T-helper 22 cell (primary cell): Measurements from ENCODE around the gene PROSER1.
"Not testable (repeated sequence)": the region's sequence is repeated elsewhere in the genome, so short reads cannot be mapped to it uniquely, and the experiment has no call there.

Experiments
- DNase-seq: peaks from one replicate; pipeline ENCODE4 v3.0.0-alpha.2; 2020; ENCODE audit warnings: low read depth

Gene PROSER1

DNA sequence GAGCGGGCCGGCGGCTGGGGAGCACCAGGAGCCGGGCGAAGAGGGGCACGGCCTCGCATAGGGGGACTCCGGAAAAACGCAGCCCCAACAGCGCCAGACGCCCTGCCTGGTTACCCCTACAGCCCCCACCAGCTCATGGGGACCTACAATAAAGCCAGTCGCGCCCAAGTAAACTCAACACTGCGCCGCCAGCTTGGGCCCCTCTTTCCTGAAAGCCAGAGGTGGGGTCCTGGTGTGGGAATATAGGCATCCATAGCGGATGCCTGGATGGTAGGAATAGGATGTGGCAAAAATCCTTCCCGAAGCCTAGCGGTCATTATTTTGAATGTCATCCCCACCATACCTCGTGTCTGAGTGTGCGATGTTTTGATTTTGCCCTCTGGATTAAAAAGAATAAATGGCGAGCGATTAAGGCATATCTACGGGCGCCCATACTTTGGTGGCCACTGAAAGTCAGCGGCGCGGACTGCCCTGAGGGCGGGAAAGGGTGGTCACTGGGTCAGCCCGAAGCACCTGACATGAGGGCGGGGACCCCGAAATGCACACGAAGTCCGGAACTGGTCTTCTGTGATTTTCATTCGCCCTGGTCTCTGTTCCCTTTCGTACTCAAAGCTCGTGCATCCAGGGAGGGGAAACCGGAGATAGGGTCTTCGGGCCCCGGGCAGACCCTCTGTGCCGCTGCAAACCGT is at the start of gene PROSER1, which contains the start of gene NHLRC3:
Gene PROSER1 (minus strand): TSS at position 210 of the 689 bp plus-strand sequence. CDS start 847 bp downstream, outside the sequence.
Gene NHLRC3 (plus strand): TSS at position 577 of the 689 bp plus-strand sequence. CDS start 184 bp downstream, outside the sequence.
- DNase-seq: peak; percentile 70

DNA sequence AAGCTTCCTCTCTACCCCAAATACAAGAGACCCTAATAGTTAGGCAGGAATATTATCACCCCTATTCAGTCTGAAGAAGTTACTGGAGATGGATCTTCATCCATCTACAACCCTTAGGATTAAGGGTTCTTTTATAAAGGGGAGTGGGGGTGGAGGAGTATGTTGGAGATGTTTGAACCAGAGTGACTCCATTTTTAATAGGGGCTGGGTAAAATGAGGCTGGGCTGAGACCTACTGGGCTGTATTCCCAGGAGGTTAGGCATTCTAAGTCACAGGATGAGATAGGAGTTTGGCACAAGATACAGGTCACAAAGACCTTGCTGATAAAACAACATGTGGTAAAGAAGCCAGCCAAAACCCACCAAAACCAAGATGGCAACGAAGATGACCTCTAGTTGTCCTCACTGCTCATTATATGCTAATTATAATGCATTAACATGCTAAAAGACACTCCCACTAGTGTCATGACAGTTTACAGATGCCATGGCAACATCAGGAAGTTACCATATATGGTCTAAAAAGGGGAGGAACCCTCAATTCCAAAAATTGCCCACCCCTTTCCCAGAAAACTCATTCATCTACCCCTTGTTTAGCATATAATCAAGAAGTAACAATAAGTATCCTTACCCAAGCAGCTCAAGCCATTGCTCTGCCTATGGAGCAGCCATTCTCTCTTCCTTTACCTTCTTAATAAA is 48.5 kb upstream of the PROSER1 start:
- DNase-seq: not testable (repeated sequence)

DNA sequence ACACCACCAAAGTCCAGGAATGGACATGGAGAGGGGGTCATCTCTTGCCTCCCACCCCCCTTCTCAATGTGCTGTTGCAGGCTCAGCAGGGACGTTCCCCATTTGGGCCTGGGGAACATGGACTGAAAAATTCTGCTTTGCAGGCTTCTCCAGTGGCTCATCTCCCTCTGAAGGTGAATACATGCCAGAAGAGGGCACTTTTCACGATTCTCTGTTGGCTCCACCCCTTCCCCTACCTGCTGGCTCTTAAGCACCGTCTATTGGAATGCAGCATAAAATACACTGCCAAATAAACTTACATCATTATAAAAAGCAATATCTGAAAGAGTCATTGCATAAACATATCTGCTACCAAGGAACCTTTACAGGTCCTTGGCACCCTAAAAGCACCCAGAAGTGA is 36.1 kb upstream of the PROSER1 start:
- no peak for DNase-seq

DNA sequence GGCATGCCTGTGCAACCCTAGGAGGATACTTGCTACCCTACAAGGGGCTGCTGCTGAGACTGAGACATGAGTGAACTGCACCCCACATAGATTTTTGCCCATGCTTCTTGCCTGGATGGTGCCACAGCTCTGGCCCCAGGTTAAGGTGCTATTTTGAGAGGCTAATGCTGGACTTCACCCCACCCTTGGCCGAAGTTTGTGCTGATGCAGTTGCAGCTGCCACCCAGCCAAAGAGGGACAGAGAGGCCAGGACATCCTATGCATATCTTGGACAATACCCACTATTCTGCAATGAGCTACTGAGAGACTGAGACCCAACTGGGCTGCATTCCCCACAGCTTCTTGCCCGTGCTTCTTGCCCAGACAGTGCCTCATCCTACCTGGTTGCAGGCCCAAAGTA is 35.0 kb upstream of the PROSER1 start:
- no peak for DNase-seq

DNA sequence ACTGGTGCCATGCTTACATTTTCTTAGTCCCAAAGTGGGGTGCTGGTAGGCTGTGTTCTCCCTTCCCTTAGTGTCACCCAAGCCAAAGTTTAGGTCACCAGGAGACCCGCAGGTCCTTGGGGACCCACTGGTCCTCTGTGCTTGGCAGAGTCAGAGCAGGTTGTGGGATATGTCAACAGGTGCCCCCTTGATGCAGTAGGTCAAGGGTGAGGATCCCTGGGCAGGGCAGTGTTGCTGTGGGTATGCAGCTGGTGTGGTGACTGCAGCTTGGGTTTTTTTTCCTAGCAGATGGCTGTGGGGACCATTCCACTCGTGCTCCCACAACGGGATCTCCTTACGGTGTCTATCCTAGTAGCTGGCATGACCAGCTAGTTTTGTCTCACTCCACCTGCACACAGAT is 24.1 kb upstream of the PROSER1 start:
- no peak for DNase-seq

DNA sequence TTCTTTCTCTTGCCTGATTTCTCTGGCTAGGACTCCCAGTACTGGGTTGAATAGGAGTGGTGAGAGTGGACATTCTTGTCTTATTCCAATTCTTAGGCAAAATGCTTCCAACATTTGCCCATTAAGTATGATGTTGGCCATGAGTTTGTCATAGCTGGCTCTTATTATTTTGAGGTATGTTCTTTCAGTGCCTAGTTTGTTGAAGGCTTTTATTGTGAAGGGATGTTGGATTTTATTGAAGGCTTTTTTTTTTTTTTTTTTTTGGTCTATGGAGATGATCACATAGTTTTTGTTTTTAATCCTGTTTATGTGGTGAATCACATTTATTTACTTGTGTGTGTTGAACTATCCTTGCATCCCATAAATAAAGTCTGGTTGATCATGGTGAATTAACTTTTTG is 20.2 kb upstream of the PROSER1 start:
- no peak for DNase-seq

DNA sequence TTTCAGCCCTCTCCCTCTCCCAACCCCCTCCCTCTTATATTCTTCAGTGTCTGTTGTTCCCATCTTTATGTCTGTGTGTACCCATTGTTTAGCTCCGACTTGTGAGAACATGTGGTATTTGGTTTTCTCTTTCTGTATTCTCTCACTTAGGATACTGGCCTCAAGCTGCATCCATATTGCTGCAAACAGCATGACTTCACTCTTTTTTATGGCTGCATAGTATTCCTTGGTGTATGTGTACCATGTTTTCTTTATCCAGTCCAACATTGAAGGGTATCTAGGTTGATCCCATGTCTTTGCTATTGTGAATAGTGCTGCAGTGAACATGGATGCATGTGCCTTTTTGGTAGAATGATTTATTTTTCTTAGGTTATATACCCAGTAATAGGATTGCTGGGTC is 18.1 kb upstream of the PROSER1 start:
- DNase-seq: no peak

DNA sequence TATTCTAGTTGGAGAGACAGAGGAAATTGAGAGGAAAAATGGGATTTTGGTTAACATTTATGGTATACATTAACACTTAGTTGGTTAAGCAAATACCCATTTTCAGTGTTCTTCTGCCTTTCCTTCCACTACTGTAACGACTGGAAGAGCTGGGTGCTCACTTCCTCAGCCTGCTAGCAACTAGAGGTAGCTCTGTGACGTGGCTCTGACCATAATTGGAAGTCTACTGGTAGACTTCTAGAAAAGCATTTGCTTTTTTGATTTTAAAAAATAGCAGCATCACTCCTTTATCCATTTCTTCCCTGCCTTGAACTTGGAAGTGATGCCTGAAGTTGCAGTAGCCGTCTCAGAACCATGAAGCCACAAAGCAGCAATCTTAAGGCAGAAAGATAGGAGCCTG is 16.2 kb upstream of the PROSER1 start:
- DNase-seq: no peak

DNA sequence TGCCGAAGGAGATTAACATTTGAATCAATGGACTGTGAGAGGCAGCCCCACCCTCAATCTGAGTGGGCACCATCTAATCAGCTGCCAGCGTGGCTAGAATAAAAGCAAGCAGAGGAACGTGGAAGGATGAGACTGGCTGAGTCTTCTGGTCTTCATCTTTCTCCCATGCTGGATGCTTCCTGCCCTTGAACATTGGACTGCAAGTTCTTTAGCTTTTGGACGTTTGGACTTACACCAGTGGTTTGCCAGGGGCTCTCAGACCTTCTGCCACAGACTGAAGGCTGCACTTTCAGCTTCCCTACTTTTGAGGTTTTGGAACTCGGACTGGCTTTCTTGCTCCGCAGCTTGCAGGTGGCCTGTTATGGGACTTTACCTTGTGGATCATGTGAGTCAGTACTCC is 15.1 kb upstream of the PROSER1 start:
- no peak for DNase-seq

DNA sequence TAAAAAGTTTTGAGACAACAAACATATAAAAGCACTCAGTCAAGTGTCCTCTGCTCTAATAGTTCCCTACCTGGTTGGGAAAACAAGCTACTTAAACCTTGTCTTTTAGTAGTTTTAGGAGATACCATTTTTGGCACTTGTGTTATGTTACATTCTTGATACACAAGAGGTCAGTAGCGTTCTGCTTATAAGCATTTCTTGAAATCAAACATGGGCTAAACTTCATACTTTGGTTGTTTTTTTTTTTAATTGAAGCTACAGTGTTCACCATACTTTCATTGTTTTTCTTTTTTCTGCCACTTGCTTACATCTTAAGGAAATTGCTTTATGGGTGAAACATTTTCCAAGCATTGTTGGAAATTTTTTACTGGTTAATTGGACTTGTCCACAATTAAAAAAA is 13.3 kb upstream of the PROSER1 start:
- DNase-seq: no peak

DNA sequence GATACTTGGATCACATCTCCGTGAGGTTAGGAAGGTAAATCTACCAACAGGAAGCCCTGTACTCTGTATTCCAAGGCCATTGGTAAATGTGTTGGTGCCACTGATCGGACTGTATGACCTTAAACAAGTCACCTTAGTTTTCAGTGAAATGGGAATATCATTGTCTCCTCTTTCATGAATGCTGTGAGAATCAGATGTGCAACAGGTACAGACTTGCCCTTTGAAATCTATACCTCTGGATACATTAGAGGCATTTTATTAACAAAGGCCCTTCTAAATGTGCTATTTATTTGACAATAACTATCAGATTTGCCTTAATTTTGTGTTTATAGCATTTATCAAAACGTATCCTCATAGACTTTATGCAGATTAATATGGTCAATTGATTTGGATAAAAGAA is 11.4 kb upstream of the PROSER1 start:
- no peak for DNase-seq

DNA sequence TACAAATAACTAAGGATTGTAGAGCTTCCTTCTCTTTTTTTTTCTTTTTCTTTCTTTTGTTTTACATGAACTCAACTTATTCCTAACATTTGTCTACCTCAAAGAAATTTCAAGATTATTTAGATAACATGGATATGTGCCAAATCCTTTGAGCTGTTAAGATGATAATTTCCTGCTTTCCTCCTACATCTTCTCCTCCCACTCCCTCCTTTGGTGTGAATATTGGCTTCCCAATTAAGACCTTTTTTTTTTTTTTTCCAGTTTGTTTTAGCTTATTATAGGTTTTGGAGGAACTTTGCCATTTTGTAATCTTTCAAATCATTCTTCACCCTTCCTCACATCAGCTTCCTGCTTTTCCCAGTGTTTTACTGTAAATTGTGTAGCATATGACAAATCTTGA is 10.9 kb upstream of the PROSER1 start:
- no peak for DNase-seq

DNA sequence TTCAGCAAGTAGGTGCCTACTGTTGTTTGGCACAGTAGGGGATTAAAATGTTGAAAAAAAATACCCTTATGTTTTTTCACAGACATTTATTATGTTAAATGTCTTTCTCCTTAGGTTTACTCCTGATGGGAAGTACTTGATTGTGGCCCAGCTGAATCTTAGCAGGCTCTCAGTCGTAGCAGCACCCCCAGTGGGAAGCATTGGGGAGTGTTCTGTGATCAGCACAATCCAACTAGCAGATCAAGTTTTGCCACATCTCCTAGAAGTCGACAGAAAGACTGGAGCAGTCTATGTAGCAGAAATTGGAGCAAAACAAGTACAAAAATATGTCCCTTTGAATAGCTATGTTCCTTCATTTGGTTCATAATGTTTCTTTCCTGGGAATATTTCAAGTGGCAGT is 9.7 kb upstream of the PROSER1 start:
- no peak for DNase-seq

DNA sequence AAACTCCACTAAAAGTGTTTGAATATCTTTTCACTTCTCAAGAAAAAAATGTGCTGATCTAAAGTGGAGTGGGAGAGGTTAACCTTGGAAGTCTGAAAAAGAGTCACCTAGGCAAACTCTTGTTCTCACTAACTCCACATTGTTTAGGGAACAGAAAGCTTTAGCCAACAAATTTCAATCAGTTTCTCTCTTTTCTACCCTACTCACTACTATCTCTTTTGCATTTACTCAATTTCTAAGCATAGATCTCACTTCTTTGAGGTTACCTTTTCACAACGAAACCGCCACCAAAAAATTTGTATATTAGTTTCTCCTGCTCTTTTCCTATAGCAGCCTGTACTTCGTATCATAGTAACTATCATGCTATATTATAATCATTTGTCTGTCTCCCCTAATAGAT is 6.6 kb upstream of the PROSER1 start:
- DNase-seq: no peak

DNA sequence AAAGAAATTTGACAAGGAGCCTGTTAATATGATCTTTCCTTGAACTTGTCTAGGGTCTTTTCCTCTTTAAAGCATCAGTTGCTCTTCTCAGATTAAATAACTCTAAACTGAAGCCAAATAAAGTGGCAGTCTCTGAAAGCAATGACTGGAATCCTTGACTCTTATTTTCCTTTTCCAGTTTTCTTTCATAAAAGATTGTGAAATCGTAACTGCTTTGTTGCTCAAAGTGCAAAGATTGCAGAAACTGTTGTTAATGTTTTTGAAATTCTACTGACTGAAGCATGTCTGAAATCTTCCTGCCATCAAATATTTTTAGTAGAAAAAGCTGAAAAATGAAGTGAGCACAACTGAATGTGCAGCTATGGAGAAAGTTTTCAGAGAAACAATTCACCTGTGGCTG is 2.3 kb upstream of the PROSER1 start:
- no peak for DNase-seq

DNA sequence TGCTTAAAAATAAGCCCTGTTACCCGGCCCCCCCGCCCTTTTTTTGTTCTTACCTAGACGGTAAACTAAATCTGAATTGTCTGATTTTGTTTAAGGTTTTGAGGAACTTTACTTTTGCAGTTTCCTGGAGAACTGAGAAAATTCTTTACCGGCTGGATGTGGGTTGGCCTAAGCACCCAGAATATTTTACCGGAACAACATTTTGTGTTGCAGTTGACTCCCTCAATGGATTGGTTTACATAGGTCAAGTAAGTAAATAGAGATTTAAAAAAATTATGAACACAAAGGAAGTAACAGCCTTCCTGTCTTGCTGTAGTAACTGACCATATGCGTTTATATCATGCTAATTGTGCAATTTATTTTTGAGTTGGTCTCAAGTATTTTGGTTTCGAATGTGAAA is 1.2 kb upstream of the PROSER1 start:
- DNase-seq: no peak

DNA sequence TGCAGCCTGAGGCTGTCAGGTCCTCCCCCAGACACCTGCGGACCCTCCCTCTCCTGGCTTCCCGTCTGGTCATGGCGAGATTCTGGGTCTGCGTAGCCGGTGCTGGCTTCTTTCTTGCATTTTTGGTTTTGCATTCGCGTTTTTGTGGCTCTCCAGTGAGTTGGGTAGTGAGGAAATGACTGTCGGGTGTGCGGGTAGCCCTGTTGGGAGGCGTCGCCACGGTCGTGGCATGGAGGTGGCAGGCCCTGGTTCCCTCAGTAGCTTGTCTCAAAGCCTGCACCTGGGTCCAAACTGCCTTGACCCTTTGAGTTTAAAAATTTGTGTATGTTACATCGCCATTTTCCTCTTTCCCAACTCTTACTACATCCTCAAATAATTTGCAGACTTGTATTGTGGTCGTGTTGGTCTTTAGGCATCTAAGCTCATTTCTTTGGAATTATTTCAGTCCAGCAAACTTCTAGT is 711 bp upstream of the PROSER1 start:
- no peak for DNase-seq

DNA sequence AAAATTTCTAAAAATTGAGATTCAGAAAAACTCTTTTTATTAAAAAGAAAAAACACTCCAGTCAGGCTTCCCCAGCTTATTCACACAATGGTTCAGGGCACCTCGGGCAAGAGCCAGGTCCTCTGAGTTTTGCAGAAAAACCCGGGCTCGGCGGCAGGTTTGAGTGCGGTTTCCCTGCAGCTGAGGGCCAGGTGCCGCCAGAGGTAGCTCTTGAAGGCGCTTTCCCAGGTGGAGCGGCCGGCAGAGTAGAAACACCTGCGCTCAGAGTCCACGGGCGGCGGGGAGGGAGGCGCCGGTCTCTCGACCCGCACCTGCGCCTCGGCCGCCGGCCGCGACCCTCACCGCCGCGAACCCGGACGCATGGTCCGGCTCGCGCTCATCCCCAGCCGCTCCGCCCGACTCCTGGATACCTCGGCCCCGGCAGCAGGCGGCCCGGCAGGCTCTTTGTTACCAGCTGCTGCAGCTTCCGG is 444 bp downstream of the PROSER1 start:
- DNase-seq: no peak

DNA sequence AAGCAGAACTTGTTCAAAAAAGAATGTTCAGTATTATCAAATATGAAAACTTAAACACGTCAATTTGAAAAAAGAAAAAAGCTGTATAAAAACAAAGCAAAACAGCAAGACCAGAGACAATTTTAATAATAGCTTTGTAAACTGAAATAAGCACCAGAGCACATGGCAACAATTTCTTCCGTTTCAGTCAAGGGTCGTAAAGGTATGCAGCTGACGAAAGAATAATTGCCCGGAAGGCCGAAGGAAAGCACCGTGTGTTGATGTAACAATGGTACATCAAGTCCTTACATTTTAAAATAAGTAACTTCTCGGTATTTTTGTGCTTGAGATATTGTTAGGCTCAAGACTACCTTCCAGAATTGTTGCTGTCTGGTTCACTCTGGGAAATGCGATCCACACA is 1.7 kb downstream of the PROSER1 start:
- DNase-seq: no peak

DNA sequence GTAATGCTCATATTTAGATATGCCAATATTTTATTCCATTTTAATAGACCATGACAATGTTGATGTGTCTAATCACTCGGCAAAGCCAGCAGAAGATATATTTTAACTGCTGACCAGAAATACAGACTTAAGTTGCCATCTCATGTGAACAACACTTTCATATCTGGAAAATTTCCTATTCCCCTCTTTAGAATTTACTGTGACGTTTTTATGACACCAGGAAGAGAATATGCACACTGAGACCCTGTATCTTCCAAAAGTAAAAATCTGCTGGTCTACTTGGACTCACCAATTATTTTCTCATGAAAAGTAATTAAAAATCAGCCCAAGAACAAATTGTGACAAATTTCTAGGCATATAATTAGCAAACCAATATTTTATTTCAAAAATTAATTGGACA is 2.1 kb downstream of the PROSER1 start:
- DNase-seq: no peak

DNA sequence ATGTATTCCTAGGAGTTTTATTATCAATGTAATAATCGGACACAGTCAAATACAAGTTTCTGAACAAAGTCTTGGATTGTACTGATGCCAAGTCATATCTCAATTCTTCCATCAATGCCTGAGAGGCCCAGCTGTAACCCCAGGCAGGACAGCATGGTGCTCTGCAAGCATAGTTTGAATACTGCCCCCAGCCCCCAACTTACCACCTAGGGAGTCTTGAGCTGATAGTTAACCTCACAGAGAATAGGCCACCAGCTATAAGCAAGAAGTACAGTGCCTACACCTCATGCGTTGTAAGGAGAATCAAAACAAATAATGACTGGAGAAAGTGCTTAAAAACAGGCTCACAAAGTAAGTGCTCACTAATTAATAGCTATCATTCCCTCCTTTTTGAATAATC is 2.7 kb downstream of the PROSER1 start:
- DNase-seq: no peak

DNA sequence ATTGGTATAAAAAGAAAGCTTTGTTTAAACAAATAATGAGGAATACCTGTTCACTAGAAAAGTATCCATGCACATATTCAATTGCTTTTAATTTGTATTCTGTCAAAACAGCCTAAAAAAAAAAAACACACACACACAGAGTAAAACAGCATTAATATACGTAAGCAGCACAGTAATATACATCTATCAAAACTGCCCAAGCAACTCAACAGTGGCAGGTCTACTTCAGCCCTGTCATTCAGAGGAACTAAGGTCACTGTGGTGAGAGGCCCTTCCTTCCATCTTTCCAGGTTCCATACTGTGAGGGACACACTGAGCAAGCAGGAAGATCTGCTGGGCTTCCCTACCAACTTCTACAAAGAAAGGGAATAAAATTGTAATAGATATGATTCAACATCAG is 3.8 kb downstream of the PROSER1 start:
- no peak for DNase-seq

DNA sequence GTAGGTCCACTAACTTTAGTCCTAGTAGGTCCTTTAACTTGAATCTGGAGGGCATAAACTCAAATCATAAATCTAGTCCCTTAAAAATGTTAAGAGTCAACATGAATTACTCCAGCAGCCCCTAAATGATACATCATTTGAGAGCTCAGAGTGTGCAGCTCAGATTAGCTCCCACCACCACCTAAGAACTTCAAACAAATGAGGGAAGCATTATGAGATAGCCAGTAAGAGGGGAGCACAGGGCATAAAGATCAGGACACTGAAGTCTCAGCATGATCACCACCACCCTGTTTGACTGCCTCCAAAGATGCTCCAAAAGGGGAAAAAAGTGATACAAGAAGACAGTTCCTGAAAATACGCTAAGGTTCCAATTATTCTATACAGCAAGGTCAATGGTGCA is 5.7 kb downstream of the PROSER1 start:
- no peak for DNase-seq

DNA sequence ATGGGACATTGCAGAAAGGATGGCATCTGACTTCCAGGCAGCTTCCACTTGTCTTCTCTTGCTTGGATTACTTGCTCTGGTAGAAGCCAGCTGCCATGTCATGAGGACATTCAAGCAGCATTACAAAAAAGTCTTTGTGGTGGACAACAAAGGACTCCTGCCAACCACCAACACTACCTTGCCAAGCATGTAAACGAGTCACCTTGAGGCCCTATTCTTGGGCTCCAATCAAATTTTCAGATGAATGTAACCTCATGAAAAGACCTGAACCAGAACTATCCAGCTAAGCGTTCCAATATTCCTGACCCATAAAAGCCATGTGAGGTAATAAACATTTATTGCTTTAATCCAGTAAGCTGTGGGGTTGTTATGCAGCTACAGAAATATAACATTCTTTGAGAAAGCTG is 12.5 kb downstream of the PROSER1 start:
- DNase-seq: no peak
